ENCODE measurements around the gene ALAD. TPM values are rescaled to one million over a fixed set of nuclear protein-coding genes. Genes with fewer than 3 reads are reported as not detected.

Gene ALAD
- total RNA-seq, 1 donor from 2014 or later: 75.6 TPM

DNA sequence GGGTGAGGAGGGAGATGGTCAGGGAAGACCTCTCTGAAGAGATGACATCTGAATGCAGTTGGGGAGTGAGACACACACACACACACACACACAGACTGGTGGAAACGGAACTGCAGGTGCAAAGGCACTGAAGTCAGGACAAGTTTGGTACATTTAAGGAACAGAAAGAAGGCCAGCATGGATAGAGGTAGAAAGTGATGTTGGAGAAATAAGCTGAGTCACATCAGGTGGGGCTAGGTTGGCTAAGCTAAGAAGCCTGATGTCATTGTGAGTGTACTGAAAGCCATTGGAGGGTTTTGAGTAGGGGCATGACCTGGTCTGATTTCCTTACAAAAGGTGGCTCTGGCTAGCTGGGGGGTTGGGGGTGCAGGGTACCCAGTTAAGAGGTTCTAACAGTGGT, 48.7 kb downstream of the ALAD start:
- Histone ChIP-seq H3K4me3 (no peak overlapping the region), H3K9me3 (replicated peaks) (no peaks in the 10 kb centered on the region), H3K27ac (replicated peaks) (no peak overlapping the region), H3K4me1 (peaks cover 12% of the 10 kb centered on the region), H3K27me3 (ENCODE audit: low read depth) (peaks cover 68% of the 10 kb centered on the region), H3K36me3 (no peaks in the 10 kb centered on the region)
- intact Hi-C loops (cut with micrococcal nuclease): no loop called here
- no peak for DNase-seq
- TF ChIP-seq, protein P1, sequence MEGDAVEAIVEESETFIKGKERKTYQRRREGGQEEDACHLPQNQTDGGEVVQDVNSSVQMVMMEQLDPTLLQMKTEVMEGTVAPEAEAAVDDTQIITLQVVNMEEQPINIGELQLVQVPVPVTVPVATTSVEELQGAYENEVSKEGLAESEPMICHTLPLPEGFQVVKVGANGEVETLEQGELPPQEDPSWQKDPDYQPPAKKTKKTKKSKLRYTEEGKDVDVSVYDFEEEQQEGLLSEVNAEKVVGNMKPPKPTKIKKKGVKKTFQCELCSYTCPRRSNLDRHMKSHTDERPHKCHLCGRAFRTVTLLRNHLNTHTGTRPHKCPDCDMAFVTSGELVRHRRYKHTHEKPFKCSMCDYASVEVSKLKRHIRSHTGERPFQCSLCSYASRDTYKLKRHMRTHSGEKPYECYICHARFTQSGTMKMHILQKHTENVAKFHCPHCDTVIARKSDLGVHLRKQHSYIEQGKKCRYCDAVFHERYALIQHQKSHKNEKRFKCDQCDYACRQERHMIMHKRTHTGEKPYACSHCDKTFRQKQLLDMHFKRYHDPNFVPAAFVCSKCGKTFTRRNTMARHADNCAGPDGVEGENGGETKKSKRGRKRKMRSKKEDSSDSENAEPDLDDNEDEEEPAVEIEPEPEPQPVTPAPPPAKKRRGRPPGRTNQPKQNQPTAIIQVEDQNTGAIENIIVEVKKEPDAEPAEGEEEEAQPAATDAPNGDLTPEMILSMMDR (IDR thresholded peaks at IDR 0.05; ENCODE audit: borderline replicate concordance): no peak

DNA sequence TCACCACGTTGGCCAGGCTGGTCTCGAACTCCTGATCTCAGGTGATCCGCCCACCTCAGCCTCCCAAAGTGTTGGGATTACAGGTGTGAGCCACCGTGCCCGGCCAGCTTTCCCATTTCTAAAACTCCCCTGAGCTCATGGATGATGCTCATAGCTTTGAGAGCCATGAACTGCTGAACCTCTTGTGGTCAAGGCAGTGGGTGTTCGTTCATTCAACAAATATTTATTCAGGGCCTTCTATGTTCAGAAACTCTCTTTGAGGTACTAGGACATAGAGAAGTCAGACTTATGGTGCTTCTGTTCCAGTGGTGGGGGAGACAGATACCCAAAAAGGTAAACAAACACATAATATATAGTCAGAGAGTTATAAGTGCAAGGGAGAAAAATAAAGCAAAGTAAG, 49.1 kb downstream of the ALAD start:
- no peaks in the 10 kb centered on the region for H3K9me3 ChIP-seq (replicated peaks)
- no peak overlapping the region for H3K27ac ChIP-seq (replicated peaks)
- peaks cover 68% of the 10 kb centered on the region for H3K27me3 ChIP-seq (ENCODE audit: low read depth)
- H3K36me3 ChIP-seq: no peaks in the 10 kb centered on the region
- H3K4me3 ChIP-seq: no peak overlapping the region
- intact Hi-C loops (cut with micrococcal nuclease): no loop called here
- no peak for DNase-seq
- peaks cover 12% of the 10 kb centered on the region for H3K4me1 ChIP-seq
- TF ChIP-seq, protein P1 (IDR thresholded peaks at IDR 0.05; ENCODE audit: borderline replicate concordance): no peak

DNA sequence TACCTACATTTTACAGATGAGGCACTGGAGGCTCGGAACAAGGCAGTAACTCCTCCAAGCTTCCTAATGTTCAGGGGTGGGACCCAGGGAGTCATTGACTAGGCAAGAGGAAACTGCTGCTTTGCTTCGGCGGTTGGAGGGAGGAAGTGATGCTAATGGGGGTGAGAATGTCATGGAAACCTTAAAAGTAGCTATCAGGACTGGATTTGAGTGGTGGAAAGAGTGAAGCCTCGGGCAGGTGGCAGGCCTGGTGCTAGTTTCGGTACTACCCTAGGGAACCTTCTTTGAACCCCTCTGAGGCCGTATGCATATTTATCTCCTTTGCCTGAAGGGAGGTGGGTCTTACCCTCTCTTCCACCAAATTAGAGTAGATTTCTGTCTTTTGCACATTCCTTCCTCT, 50.1 kb downstream of the ALAD start:
- Histone ChIP-seq H3K27me3 (ENCODE audit: low read depth) (peaks cover 61% of the 10 kb centered on the region), H3K4me1 (peaks cover 12% of the 10 kb centered on the region), H3K4me3 (no peak overlapping the region), H3K36me3 (no peaks in the 10 kb centered on the region), H3K27ac (replicated peaks) (no peak overlapping the region), H3K9me3 (replicated peaks) (no peaks in the 10 kb centered on the region)
- TF ChIP-seq, protein P1 (IDR thresholded peaks at IDR 0.05; ENCODE audit: borderline replicate concordance): no peak
- DNase-seq: no peak
- intact Hi-C loops (cut with micrococcal nuclease): no loop called here

DNA sequence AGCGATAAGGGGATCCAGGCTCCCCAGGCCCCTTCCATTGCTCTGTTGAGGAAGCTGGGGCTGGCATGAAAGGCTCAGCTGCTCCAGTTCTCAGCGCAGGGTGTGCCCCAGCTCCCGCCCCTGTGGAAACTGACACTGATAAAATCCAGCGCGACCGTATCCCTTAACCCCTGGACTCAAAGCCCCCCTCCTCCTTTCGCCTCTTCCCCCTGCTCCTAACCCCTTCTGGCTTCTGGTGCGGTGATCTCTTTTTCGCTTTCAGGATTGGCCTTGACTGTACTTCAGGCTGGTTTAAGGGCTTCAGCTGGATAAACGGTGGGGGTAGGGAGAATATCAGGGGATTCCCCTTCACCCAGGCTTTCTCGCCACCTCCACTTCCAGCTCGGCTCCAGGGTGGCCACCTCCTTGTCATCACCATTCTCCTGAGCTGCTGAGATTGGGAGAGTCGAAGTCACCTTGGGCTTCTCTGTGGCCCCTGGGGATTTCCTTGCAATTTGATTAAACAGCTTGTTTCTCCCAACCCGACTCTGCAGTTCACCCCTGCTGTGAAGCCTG, 50.9 kb downstream of the ALAD start:
- intact Hi-C loops (cut with micrococcal nuclease): no loop called here
- H3K36me3 ChIP-seq: no peaks in the 10 kb centered on the region
- H3K27me3 ChIP-seq (ENCODE audit: low read depth): peaks cover 53% of the 10 kb centered on the region
- H3K4me1 ChIP-seq: peaks cover 12% of the 10 kb centered on the region
- no peaks in the 10 kb centered on the region for H3K9me3 ChIP-seq (replicated peaks)
- H3K27ac ChIP-seq (replicated peaks): no peak overlapping the region
- no peak for DNase-seq
- H3K4me3 ChIP-seq: peak overlapping the region; percentile 67
- TF ChIP-seq, protein P1 (IDR thresholded peaks at IDR 0.05; ENCODE audit: borderline replicate concordance): no peak

DNA sequence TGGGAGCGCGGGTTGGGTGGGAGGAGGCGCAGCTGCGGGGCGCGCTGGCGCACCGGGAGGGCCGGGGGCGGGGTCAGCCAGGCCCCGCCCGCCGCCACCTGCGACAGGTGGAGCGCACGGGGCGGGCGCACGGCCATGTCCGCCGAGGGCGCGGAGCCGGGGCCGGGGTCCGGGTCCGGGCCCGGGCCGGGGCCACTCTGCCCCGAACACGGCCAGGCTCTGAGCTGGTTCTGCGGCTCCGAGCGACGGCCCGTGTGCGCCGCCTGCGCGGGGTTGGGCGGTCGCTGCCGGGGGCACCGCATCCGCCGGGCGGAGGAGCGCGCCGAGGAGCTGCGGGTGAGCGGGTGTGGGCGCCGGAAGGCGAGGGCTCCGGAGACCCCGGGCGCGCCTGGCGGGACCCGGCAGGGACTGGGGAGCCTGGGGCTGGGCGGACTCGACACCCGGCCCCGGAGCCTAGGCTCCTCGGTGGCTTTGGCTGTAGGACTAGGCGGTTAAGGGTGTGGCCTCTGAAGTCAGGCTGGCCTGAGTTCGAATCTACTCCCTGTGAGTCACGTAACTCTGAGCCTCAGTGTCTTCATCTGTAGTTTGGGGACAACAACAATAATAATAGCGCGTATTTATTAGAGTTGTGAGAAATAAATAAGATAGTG, 51.5 kb downstream of the ALAD start, which contains the start of gene BSPRY:
TSS of gene BSPRY (plus strand) at position 97 of the 650 bp plus-strand sequence. CDS start at position 136, 39 bp downstream.
- Histone ChIP-seq H3K9me3 (replicated peaks) (no peaks in the 10 kb centered on the region), H3K27me3 (ENCODE audit: low read depth) (peaks cover 49% of the 10 kb centered on the region), H3K36me3 (no peaks in the 10 kb centered on the region), H3K4me3 (peak within 1 kb of the TSS; percentile 67), H3K27ac (replicated peaks) (no peak within 1 kb of the TSS), H3K4me1 (peaks cover 12% of the 10 kb centered on the region)
- TF ChIP-seq, protein P1 (IDR thresholded peaks at IDR 0.05; ENCODE audit: borderline replicate concordance): no peak
- intact Hi-C loops (cut with micrococcal nuclease): no loop called here
- DNase-seq: no peak

All from left ventricle myocardium inferior (tissue), 1 donor.